Calu3 (cell line): Measurements from ENCODE around the gene BRF1. TPM values are rescaled to one million over a fixed set of nuclear protein-coding genes. Genes with fewer than 3 reads are reported as not detected.

Experiments used
- BruUV-seq: library from RNA; stranded (reverse); fragments of 400-500 nt; replicated peaks from 2 replicates; lab custom pipeline; 2021; lab: Mats Ljungman, UMichigan
- CTCF ChIA-PET: fragments of 300-600 bp; sonication (Branson Sonifier 250); formaldehyde crosslinking; loops from one replicate; lab custom pipeline; 2022; ENCODE audit warnings: antibody characterized with exemption; lab: Charles Lee
- DNase-seq: peaks from one replicate; pipeline ENCODE4 v3.0.0; 2022
- H3K27ac Mint-ChIP-seq: one replicate; pipeline ENCODE4 v1.8.0; 2022; ENCODE audit warnings: mixed read lengths; ENCODE audit not compliant: unreplicated experiment
- H3K27me3 Mint-ChIP-seq: one replicate; pipeline ENCODE4 v1.8.0; 2022; ENCODE audit warnings: mixed read lengths; ENCODE audit not compliant: unreplicated experiment
- H3K36me3 Mint-ChIP-seq: one replicate; pipeline ENCODE4 v1.8.0; 2022; ENCODE audit warnings: mild to moderate bottlenecking, moderate library complexity, mixed read lengths; ENCODE audit not compliant: insufficient read depth, unreplicated experiment
- H3K4me1 Mint-ChIP-seq: one replicate; pipeline ENCODE4 v1.8.0; 2022; ENCODE audit warnings: mild to moderate bottlenecking, low read depth, mixed read lengths; ENCODE audit not compliant: unreplicated experiment
- H3K4me3 Mint-ChIP-seq: one replicate; pipeline ENCODE4 v1.8.0; 2022; ENCODE audit warnings: mild to moderate bottlenecking, low read depth, moderate library complexity, mixed read lengths; ENCODE audit not compliant: unreplicated experiment
- H3K9me3 Mint-ChIP-seq: one replicate; pipeline ENCODE4 v1.8.0; 2022; ENCODE audit warnings: low read depth, mixed read lengths; ENCODE audit not compliant: unreplicated experiment
- CTCF ChIP-seq: fragments of 200-600 bp; IDR thresholded peaks from one replicate; pipeline ENCODE4 v1.8.0; 2022; ENCODE audit warnings: antibody characterized with exemption; ENCODE audit not compliant: unreplicated experiment
- intact Hi-C: fragments of 100-400 bp; cut with micrococcal nuclease; formaldehyde crosslinking; loops from one replicate; pipeline ENCODE4 v1.10.0; 2022; ENCODE audit not compliant: unreplicated experiment
- total RNA-seq: library from RNA; stranded (reverse); gene quantifications from 2 replicates; pipeline ENCODE4 v1.2.3, GENCODE V29; 2022

BRF1 gene
- total RNA-seq, 1 experiment from 2014 or later: 38.4 TPM

GRCh38 chr14:105198588-105198987 is 102.2 kb downstream of the BRF1 start:
- Mint-ChIP-seq H3K27me3 (peaks cover 61% of the 10 kb centered on the region), H3K36me3 (no peaks in the 10 kb centered on the region), H3K27ac (no peak overlapping the region), H3K4me1 (peaks cover 20% of the 10 kb centered on the region), H3K4me3 (no peak overlapping the region), H3K9me3 (no peaks in the 10 kb centered on the region)
- DNase-seq: no peak
- intact Hi-C loops: no loop called here
- TF ChIP-seq CTCF: no peak
- no TSS peak for BruUV-seq
- CTCF ChIA-PET: interaction anchor here (0.9 kb wide), 1 partner anchor 104 kb away, joined by 3 read pairs; no protein-coding TSS in a partner anchor

GRCh38 chr14:105197211-105197641 is 103.6 kb downstream of the BRF1 start:
- Mint-ChIP-seq H3K36me3 (no peaks in the 10 kb centered on the region), H3K27me3 (peaks cover 63% of the 10 kb centered on the region), H3K4me3 (no peak overlapping the region), H3K9me3 (no peaks in the 10 kb centered on the region), H3K27ac (no peak overlapping the region), H3K4me1 (peaks cover 20% of the 10 kb centered on the region)
- intact Hi-C loops: no loop called here
- CTCF ChIA-PET: no interaction called here
- no peak for TF ChIP-seq CTCF
- DNase-seq: no peak
- no TSS peak for BruUV-seq

- Mint-ChIP-seq H3K36me3 (peaks cover under 1% of the 10 kb centered on the region), H3K27ac (no peak overlapping the region), H3K4me1 (peaks cover 20% of the 10 kb centered on the region), H3K27me3 (peaks cover 63% of the 10 kb centered on the region), H3K4me3 (no peak overlapping the region), H3K9me3 (no peaks in the 10 kb centered on the region)
- intact Hi-C loops: no loop called here
- DNase-seq: no peak
- TF ChIP-seq CTCF: no peak
- CTCF ChIA-PET: interaction anchor here (0.6 kb wide), 1 partner anchor 323 kb away, joined by 5 read pairs; no protein-coding TSS in a partner anchor
- no TSS peak for BruUV-seq
Observed at GRCh38 chr14:105196265-105196960, 104.4 kb downstream of the BRF1 start.

GRCh38 chr14:105195522-105196264 is 105.1 kb downstream of the BRF1 start:
- H3K9me3 Mint-ChIP-seq: no peaks in the 10 kb centered on the region
- intact Hi-C loops: no loop called here
- no peak overlapping the region for H3K27ac Mint-ChIP-seq
- BruUV-seq: no TSS peak
- peaks cover 20% of the 10 kb centered on the region for H3K4me1 Mint-ChIP-seq
- CTCF ChIA-PET: interaction anchor here (0.6 to 1.9 kb wide), 2 partner anchors 104 to 324 kb away, joined by 5 to 8 read pairs; no protein-coding TSS in a partner anchor
- H3K4me3 Mint-ChIP-seq: no peak overlapping the region
- no peak for TF ChIP-seq CTCF
- no peak for DNase-seq
- H3K36me3 Mint-ChIP-seq: peaks cover 4% of the 10 kb centered on the region
- peaks cover 61% of the 10 kb centered on the region for H3K27me3 Mint-ChIP-seq
